ENCODE results near the gene WDR5B.

GRCh38 chr3:122414391-122414790 lies 1.5 kb downstream of the WDR5B start:
- TF ChIP-seq FOXP2 (optimal IDR thresholded peaks at IDR 0.05; ENCODE audit: control extremely low read depth, extremely low read length, insufficient read depth) (no peak), EZH2 (IDR thresholded peaks at IDR 0.05) (no peak), POLR2AphosphoS5 (IDR thresholded peaks at IDR 0.05; ENCODE audit: borderline replicate concordance, low read depth, low read length) (no peak)
